SJCRH30 (cell line): ENCODE results near the gene NRBP1. TPM values are rescaled to one million over a fixed set of nuclear protein-coding genes. Genes with fewer than 3 reads are reported as not detected.

Experiments
- total RNA-seq: library from RNA; depleted of rRNA; stranded (reverse); fragments of >200 nt; shearing (Covaris generic); gene quantifications from 2 replicates; pipeline ENCODE4 v1.2.3, GENCODE V29; 2014; rRNA removed

The NRBP1 gene
- total RNA-seq, 1 experiment from 2014 or later: 156 TPM

Other genes starting within 250 kb of the NRBP1 start
- gene ATRAID, start 216.6 kb upstream of the NRBP1 start, total RNA-seq: 172 and 182 TPM in 2 replicates
- 74.3 and 95.9 TPM in 2 replicates for gene SLC5A6, start 216.4 kb upstream of the NRBP1 start, total RNA-seq
- gene CAD, start 211.3 kb upstream of the NRBP1 start, total RNA-seq: 57.8 and 61.4 TPM in 2 replicates
- 4.4 and 4.9 TPM in 2 replicates for gene SLC30A3, start 165.6 kb upstream of the NRBP1 start, total RNA-seq
- not detected in 2 replicates for gene DNAJC5G, start 153.2 kb upstream of the NRBP1 start, total RNA-seq
- 0.23 and 0.34 TPM in 2 replicates for gene TRIM54, start 146.2 kb upstream of the NRBP1 start, total RNA-seq
- gene UCN, start 120.2 kb upstream of the NRBP1 start, total RNA-seq: 0.32 and 1.6 TPM in 2 replicates
- 74.2 and 76.6 TPM in 2 replicates for gene MPV17, start 105.5 kb upstream of the NRBP1 start, total RNA-seq
- 86.8 and 89.4 TPM in 2 replicates for gene GTF3C2, start 71.9 kb upstream of the NRBP1 start, total RNA-seq
- gene EIF2B4, start 58.3 kb upstream of the NRBP1 start, total RNA-seq: 50.9 and 59.5 TPM in 2 replicates
- 117 and 120 TPM in 2 replicates for gene SNX17, start 58.0 kb upstream of the NRBP1 start, total RNA-seq
- gene ZNF513, start 47.9 kb upstream of the NRBP1 start, total RNA-seq: 13.8 and 14.2 TPM in 2 replicates
- 160 and 163 TPM in 2 replicates for gene PPM1G, start 19.0 kb upstream of the NRBP1 start, total RNA-seq
- gene KRTCAP3, start 13.8 kb downstream of the NRBP1 start, total RNA-seq: 0.24 and 1.2 TPM in 2 replicates
- 8.8 and 11.3 TPM in 2 replicates for gene IFT172, start 61.1 kb downstream of the NRBP1 start, total RNA-seq
- gene FNDC4, start 66.6 kb downstream of the NRBP1 start, total RNA-seq: 0.91 and 1.3 TPM in 2 replicates
- gene GCKR, start 68.2 kb downstream of the NRBP1 start, total RNA-seq: not detected in 2 replicates
- 83.4 and 87.8 TPM in 2 replicates for gene ZNF512, start 154.4 kb downstream of the NRBP1 start, total RNA-seq
- gene CCDC121, start 200.4 kb downstream of the NRBP1 start, total RNA-seq: 6.6 and 8.4 TPM in 2 replicates
- 71.9 and 78.6 TPM in 2 replicates for gene GPN1, start 200.4 kb downstream of the NRBP1 start, total RNA-seq
- gene SUPT7L, start 235.0 kb downstream of the NRBP1 start, total RNA-seq: 48.5 and 51.2 TPM in 2 replicates
- 36.0 and 41.6 TPM in 2 replicates for gene SLC4A1AP, start 235.3 kb downstream of the NRBP1 start, total RNA-seq